Bronchus fibroblast of lung (primary cell): ENCODE data around the gene DICER1. TPM values are rescaled to one million over a fixed set of nuclear protein-coding genes. Genes with fewer than 3 reads are reported as not detected.

Experiments used
- total RNA-seq: library from RNA; depleted of rRNA; stranded (reverse); fragments of >200 nt; gene quantifications from 2 replicates; pipeline ENCODE4 v1.2.3, GENCODE V29; 2015

The DICER1 gene
- total RNA-seq = 10.1 and 13.1 TPM in 2 replicates

GRCh38 chr14:95157327-95158189, at the start of gene DICER1:
Gene DICER1 (minus strand): TSS chr14:95157529. CDS start chr14:95133458, 24,071 bp downstream.

Other genes with a start within 250 kb of the DICER1 start
- 0.17 and 0.30 TPM in 2 replicates for gene CLMN, start 162.4 kb upstream of the DICER1 start, total RNA-seq